ENCODE results near the gene CAMK2A.

CAMK2A gene

GRCh38 chr5:150302301-150303069 is 12.9 kb upstream of the CAMK2A start, which contains the start of gene ARSI:
Gene ARSI (minus strand): TSS chr5:150302905. CDS start chr5:150302373, 532 bp downstream.
- DNase-seq (ENCODE audit: extremely low spot score, insufficient read length, low read depth) (no peak), FAIRE-seq (no peak)

GRCh38 chr5:150301901-150302300 is 12.3 kb upstream of the CAMK2A start:
- no peak for DNase-seq (ENCODE audit: extremely low spot score, insufficient read length, low read depth)
- no peak for FAIRE-seq

- no peak for DNase-seq (ENCODE audit: extremely low spot score, insufficient read length, low read depth)
- no peak for FAIRE-seq
Observed at GRCh38 chr5:150301170-150301505, 11.6 kb upstream of the CAMK2A start.

- no peak for FAIRE-seq
- DNase-seq (ENCODE audit: extremely low spot score, insufficient read length, low read depth), result no peak
Observed at GRCh38 chr5:150300496-150301169, 11.1 kb upstream of the CAMK2A start.

GRCh38 chr5:150299571-150300327 is 10.2 kb upstream of the CAMK2A start:
- peak; percentile 12 for FAIRE-seq
- DNase-seq (ENCODE audit: extremely low spot score, insufficient read length, low read depth), result no peak

GRCh38 chr5:150298701-150299451 is 9.3 kb upstream of the CAMK2A start:
- no peak for FAIRE-seq
- no peak for DNase-seq (ENCODE audit: extremely low spot score, insufficient read length, low read depth)

GRCh38 chr5:150297934-150298595 is 8.5 kb upstream of the CAMK2A start:
- no peak for DNase-seq (ENCODE audit: extremely low spot score, insufficient read length, low read depth)
- no peak for FAIRE-seq

- DNase-seq (ENCODE audit: extremely low spot score, insufficient read length, low read depth) (no peak), FAIRE-seq (no peak)
Observed at GRCh38 chr5:150297236-150297890, 7.8 kb upstream of the CAMK2A start.

- no peak for FAIRE-seq
Observed at GRCh38 chr5:150296496-150296895, 6.9 kb upstream of the CAMK2A start.

GRCh38 chr5:150295741-150296486 is 6.3 kb upstream of the CAMK2A start:
- FAIRE-seq (no peak), DNase-seq (ENCODE audit: extremely low spot score, insufficient read length, low read depth) (no peak)

More at GRCh38 chr5:150296496-150296895, 6.9 kb upstream of the CAMK2A start:
- no peak for DNase-seq (ENCODE audit: extremely low spot score, insufficient read length, low read depth)

- no peak for FAIRE-seq
- no peak for DNase-seq (ENCODE audit: extremely low spot score, insufficient read length, low read depth)
Observed at GRCh38 chr5:150295172-150295634, 5.6 kb upstream of the CAMK2A start.

GRCh38 chr5:150294551-150295071 is 5.0 kb upstream of the CAMK2A start:
- FAIRE-seq (no peak), DNase-seq (ENCODE audit: extremely low spot score, insufficient read length, low read depth) (no peak)

GRCh38 chr5:150293091-150293941 is 3.7 kb upstream of the CAMK2A start:
- DNase-seq (ENCODE audit: extremely low spot score, insufficient read length, low read depth), result no peak
- no peak for FAIRE-seq

GRCh38 chr5:150291388-150292385 is 2.1 kb upstream of the CAMK2A start:
- no peak for DNase-seq (ENCODE audit: extremely low spot score, insufficient read length, low read depth)
- FAIRE-seq, result no peak

GRCh38 chr5:150288791-150289190 is 782 bp downstream of the CAMK2A start:
- no peak for FAIRE-seq

GRCh38 chr5:150288361-150288760 is 1.2 kb downstream of the CAMK2A start:
- FAIRE-seq, result no peak
- no peak for DNase-seq (ENCODE audit: extremely low spot score, insufficient read length, low read depth)

More at GRCh38 chr5:150288791-150289190, 782 bp downstream of the CAMK2A start:
- DNase-seq (ENCODE audit: extremely low spot score, insufficient read length, low read depth), result no peak

Data from GM18507 (cell line).